MV-4-11 (cell line): ENCODE data around the gene ELOVL2.
"Not testable (repeated sequence)": the region's sequence is repeated elsewhere in the genome, so short reads cannot be mapped to it uniquely, and the experiment has no call there.

ENCODE experiments used
- DNase-seq: peaks from one replicate; lab custom pipeline; 2025; lab: John Stamatoyannopoulos, UW

ELOVL2 gene

GRCh38 chr6:11021714-11022113 is 22.4 kb downstream of the ELOVL2 start:
- DNase-seq = no peak

DNA sequence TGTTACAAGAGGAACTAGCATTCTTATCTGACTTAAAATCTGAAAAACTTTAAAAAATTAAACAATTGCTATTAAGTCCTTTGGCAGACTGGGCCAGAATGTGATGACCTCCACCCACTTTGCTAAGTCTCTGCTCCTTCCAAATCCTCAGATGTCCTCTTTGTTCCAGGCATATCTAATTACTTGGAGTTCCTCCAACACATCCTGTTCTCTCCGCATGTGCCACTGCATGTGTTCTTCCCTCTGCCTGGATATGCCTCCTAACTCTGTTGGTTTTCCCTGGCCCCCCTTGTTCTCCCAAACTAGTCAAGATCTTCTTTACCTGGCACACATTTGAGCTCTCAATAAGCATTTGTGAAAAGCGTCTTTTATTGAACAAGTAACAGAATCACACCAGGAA is 23.1 kb downstream of the ELOVL2 start:
- DNase-seq = no peak

- peak; percentile 27 for DNase-seq
Measured at GRCh38 chr6:11018225-11018624, 25.9 kb downstream of the ELOVL2 start.

- no peak for DNase-seq
Measured at GRCh38 chr6:11017090-11017489, 27.0 kb downstream of the ELOVL2 start.

DNA sequence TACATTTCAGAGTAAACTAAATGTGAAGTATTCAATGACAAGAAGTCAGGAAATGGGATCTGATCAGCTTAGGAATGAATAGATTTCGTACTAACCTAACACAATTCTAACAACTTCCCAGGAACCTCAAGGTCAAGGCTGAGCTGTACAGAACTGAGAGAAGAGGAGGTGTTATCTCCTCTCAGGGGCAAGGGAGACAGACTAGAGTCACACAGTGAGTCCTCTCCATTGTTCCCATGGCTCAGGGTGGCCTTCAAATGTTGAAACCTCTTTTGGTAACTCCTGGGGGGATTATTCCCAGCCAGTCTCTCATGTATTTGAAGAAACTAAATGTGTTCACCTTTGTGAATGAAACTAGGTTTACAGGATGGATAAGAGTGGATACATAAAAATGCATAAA is 27.7 kb downstream of the ELOVL2 start:
- no peak for DNase-seq

DNA sequence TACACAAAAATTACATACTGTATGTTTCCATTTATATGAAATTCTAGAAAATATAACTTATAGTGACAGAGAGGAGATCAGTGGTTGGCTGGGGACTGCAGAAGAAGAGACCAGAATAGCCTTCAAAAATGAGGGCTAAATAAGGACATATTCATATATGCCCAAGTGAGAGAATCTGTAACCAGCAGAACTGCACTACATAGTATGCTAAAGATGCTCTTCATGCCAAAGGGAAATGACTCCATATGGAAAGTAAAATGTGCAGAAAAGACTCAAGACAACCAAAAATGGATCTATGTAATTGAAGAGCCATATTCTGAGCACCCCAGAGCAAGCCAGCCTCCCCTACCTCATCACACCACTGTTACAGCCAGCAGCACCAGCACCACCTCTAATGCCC is 29.0 kb downstream of the ELOVL2 start:
- no peak for DNase-seq

DNA sequence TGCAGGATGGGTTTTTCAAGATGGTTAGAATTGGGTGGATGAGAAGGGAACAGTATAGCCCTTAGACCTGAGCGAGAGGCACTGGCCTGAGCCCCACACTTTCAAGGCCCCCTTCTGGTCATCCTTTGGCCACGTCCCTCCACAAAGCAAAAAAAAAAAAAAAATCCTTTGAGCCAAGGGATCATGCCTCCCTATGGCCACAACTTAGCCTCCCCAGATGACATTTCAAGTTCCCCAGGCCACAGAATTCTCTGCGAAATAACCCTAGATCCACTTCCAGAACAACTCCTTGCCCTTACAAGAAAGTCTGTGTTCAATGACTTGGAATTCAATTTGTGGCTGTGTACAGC is 30.4 kb downstream of the ELOVL2 start:
- no peak for DNase-seq

GRCh38 chr6:11012976-11013720 is 31.0 kb downstream of the ELOVL2 start:
- DNase-seq = no peak

DNA sequence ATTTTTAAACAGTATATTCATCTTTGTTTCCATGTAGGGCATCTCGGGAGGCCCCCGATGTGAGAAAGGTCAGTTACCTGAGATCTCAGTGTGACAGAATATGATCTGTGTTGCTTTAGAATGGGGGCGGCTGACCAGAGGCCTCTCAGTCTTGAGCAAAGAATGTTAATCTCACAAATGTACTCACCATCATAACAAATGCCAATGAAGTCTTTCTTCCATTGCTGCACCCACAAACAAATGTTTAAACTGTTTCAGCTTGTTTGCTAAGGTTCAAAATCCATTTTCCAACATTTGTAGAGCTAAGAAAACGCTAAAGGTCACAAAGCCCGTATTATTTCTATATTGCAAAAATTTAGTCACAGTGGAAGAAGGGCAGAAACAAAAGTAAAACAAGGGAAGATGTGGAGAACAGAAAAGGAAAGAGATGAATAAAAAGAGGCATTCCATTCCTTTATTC is 31.8 kb downstream of the ELOVL2 start:
- no peak for DNase-seq

DNA sequence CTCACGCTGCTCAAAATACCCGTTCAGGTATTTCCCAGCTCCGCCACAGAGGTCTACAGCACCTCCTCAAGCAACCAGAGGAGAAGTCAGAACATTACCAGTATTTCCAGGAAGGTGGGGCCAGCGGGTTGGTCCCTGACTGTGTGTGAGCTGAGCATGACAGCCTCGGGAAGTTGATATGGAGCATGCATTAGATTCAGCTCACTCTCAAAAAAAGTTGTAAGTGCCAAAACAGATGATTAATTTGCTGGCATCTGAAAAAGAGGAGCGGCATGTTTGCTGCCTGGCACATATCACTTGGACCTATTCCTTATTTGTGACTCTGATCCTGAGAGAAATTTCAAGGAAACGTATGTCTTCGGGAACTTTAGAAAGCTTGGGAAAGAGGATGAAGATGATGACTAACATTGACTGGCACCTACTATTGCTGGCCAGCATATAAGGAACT is 32.3 kb downstream of the ELOVL2 start:
- no peak for DNase-seq

DNA sequence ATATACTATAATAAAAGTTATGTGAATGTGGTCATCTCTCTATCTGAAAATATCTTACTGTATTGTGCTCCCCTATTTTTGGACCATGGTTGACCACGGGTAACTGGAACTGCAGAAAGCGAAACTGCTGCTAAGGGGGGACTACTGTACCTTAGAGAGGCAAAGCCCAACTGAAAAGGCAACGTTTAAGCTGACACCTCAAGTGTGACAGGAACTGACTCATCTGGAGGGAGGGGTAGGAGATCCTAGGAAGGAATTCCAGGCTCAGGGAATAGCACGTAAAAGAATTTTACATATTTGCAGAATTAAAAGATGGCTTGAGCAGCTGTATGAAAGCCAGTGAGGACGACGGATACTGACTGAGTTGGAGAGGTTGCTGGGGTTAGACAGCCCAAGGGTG is 34.8 kb downstream of the ELOVL2 start:
- DNase-seq = no peak

GRCh38 chr6:11008821-11009220 is 35.3 kb downstream of the ELOVL2 start:
- DNase-seq = no peak

- no peak for DNase-seq
Measured at GRCh38 chr6:11007715-11008608, 36.1 kb downstream of the ELOVL2 start.

GRCh38 chr6:11006061-11006460 is 38.0 kb downstream of the ELOVL2 start:
- no peak for DNase-seq

DNA sequence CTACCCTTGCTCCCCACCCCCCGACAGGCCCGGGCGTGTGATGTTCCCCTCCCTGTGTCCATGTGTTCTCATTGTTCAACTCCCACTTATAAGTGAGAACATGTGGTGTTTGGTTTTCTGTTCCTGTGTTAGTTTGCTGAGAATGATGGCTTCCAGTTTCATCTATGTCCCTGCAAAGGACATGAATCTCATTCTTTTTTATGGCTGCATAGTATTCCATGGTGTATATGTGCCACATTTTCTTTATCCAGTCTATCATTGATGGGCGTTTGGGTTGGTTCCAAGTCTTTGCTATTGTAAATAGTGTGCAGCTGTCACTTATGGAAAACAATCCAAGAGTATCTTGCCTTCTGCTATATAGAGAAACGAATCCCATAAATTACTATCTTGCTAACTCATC is 40.8 kb downstream of the ELOVL2 start:
- DNase-seq = not testable (repeated sequence)

- DNase-seq = no peak
Measured at GRCh38 chr6:11002176-11002575, 41.9 kb downstream of the ELOVL2 start.

GRCh38 chr6:10999994-11000393 is 44.1 kb downstream of the ELOVL2 start:
- no peak for DNase-seq

GRCh38 chr6:10995114-10995707 is 48.9 kb downstream of the ELOVL2 start:
- DNase-seq = no peak

DNA sequence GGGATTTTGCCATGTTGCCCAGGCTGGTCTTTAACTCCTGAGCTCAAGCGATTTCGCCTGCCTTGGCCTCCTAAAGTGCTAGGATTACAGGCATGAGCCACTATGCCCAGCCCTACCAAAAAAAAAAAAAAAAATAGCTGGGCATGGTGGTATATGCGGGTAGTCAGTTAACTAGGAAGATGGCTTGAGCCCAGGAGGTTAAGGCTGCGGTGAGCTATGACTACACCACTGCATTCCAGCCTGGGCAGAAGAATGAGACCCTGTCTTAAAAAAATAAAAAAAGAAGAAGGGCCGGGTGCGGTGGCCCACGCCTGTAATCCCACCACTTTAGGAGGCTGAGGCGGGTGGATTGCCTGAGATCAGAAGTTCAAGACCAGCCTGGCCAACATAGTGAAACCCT is 50.2 kb downstream of the ELOVL2 start:
- DNase-seq = no peak

GRCh38 chr6:10991115-10991514 is 53.0 kb downstream of the ELOVL2 start:
- no peak for DNase-seq

GRCh38 chr6:10989587-10989986 is 54.5 kb downstream of the ELOVL2 start:
- no peak for DNase-seq

- not testable (repeated sequence) for DNase-seq
Measured at GRCh38 chr6:10984959-10985358, 59.1 kb downstream of the ELOVL2 start.

GRCh38 chr6:10981409-10981808 is 62.7 kb downstream of the ELOVL2 start:
- DNase-seq = no peak
